GM20000 (cell line): ENCODE results near the gene PLAAT4.
"Not testable (repeated sequence)": the region's sequence is repeated elsewhere in the genome, so short reads cannot be mapped to it uniquely, and the experiment has no call there.

Experiments
- DNase-seq: peaks from one replicate; pipeline ENCODE4 v3.0.0; 2012; ENCODE audit warnings: low spot score
- CTCF ChIP-seq: IDR thresholded peaks from 2 replicates; pipeline ENCODE4 v1.5.1; 2012; ENCODE audit warnings: mild to moderate bottlenecking, control low read depth; ENCODE audit errors: extremely low read depth, missing control alignments

The PLAAT4 gene

GRCh38 chr11:63574856-63575602 is 38.4 kb downstream of the PLAAT4 start:
- DNase-seq, result no peak
- TF ChIP-seq CTCF, result no peak

GRCh38 chr11:63578882-63579281 is 42.3 kb downstream of the PLAAT4 start:
- not testable (repeated sequence) for DNase-seq

GRCh38 chr11:63581224-63581623 is 44.6 kb downstream of the PLAAT4 start:
- not testable (repeated sequence) for DNase-seq

GRCh38 chr11:63583357-63583677 is 46.7 kb downstream of the PLAAT4 start:
- no peak for DNase-seq

GRCh38 chr11:63586451-63587166 is 50.0 kb downstream of the PLAAT4 start:
- TF ChIP-seq CTCF, result no peak
- DNase-seq, result no peak

More at GRCh38 chr11:63583357-63583677, 46.7 kb downstream of the PLAAT4 start:
- TF ChIP-seq CTCF, result no peak

GRCh38 chr11:63589000-63589399 is 52.4 kb downstream of the PLAAT4 start:
- DNase-seq, result no peak
- TF ChIP-seq CTCF, result no peak

GRCh38 chr11:63590024-63590788 is 53.6 kb downstream of the PLAAT4 start:
- TF ChIP-seq CTCF, result no peak
- DNase-seq, result no peak

GRCh38 chr11:63592975-63593395 is 56.4 kb downstream of the PLAAT4 start:
- no peak for DNase-seq
- no peak for TF ChIP-seq CTCF
